Small intestine (tissue), 7 donors: ENCODE measurements around the gene FRMPD4. TPM values are rescaled to one million over a fixed set of nuclear protein-coding genes. Genes with fewer than 3 reads are reported as not detected.

Source experiments
- DNase-seq, 2 donors: peaks; one replicate each; pipeline versions ENCODE4 v3.0.0 to v3.0.0-alpha.2; 2013
- FAIRE-seq: peaks from 2 replicates; lab custom pipeline; 2012; peaks lifted over from hg19 to GRCh38; lab: Jason Lieb, UNC
- H3K27ac ChIP-seq, 3 donors: one replicate each; pipeline ENCODE4 v1.5.1; 2013; ENCODE audit warnings: low read length in 2 of 3, mild to moderate bottlenecking in 2 of 3, control low read depth in 1 of 3, inconsistent platforms in 1 of 3, low read depth in 1 of 3, moderate library complexity in 1 of 3
- H3K27me3 ChIP-seq, 3 donors: one replicate each; pipeline ENCODE4 v1.6.1; 2013; ENCODE audit warnings: low read length in 3 of 3, inconsistent platforms in 1 of 3; ENCODE audit not compliant: control insufficient read depth in 3 of 3, insufficient read depth in 3 of 3
- H3K36me3 ChIP-seq, 3 donors: one replicate each; pipeline ENCODE4 v1.6.1; 2013; ENCODE audit warnings: low read length in 3 of 3, inconsistent platforms in 1 of 3, low read depth in 1 of 3, mild to moderate bottlenecking in 1 of 3, moderate library complexity in 1 of 3; ENCODE audit not compliant: control insufficient read depth in 3 of 3, insufficient read depth in 2 of 3
- H3K4me1 ChIP-seq, 3 donors: one replicate each; pipeline ENCODE4 v1.6.1; 2013; ENCODE audit warnings: low read length in 2 of 3, inconsistent platforms in 1 of 3, low read depth in 1 of 3, mild to moderate bottlenecking in 1 of 3, moderate library complexity in 1 of 3; ENCODE audit not compliant: control insufficient read depth in 3 of 3, insufficient read depth in 2 of 3
- H3K4me3 ChIP-seq, 3 donors: one replicate each; pipeline ENCODE4 v1.5.1; 2013; ENCODE audit warnings: low read length in 3 of 3, control low read depth in 1 of 3, inconsistent platforms in 1 of 3, low read depth in 1 of 3, mild to moderate bottlenecking in 1 of 3, moderate library complexity in 1 of 3
- H3K9me3 ChIP-seq, 2 donors: one replicate each; pipeline ENCODE4 v1.6.1; 2013; ENCODE audit warnings: low read depth in 1 of 2, low read length in 1 of 2; ENCODE audit not compliant: control insufficient read depth in 2 of 2, insufficient read depth in 1 of 2
- WGBS, 3 donors: extraction: QIAGEN DNeasy Blood & Tissue Kit; methylation state at CpG; one replicate each; pipeline ENCODE4 v1.1.7; 2013; 5-methylcytosine and 5-hydroxymethylcytosine counted together
- polyA plus RNA-seq, 4 donors: library from polyadenylated mRNA; stranded (reverse) in 3 of 4; unstranded in 1 of 4; fragments of 200-250 nt in 3 of 4; fragments of 120-200 nt in 1 of 4; gene quantifications; one replicate each; pipeline versions ENCODE4 v1.2.1 to v1.2.3, GENCODE V29; 2013
- donor health status: healthy with polysubstance abuse.
- donor health status: control.
- donor health status: control.
- donor health status: Bipolar disorder and iron deficiency.
- donor health status: healthy.

FRMPD4 gene
- polyA plus RNA-seq, 4 donors = 0.04 to 0.21 TPM; not detected in 2

- H3K27ac ChIP-seq = no peak overlapping the region
- no peaks in the 10 kb centered on the region for H3K4me1 ChIP-seq
- DNase-seq (no peak), FAIRE-seq (no peak)
- H3K4me3 ChIP-seq = no peak overlapping the region
- WGBS, 3 donors = 87 to 98% (median 89%) methylated on average over 3 of the region's 3 CpGs
- no peaks in the 10 kb centered on the region for H3K27me3 ChIP-seq
- no peaks in the 10 kb centered on the region for H3K36me3 ChIP-seq
- no peaks in the 10 kb centered on the region for H3K9me3 ChIP-seq
These were observed 32.5 kb downstream of the FRMPD4 start for GRCh38 chrX:12170755-12171154.

- WGBS, 3 donors = 34 to 71% (median 51%) methylated on average over 2 of the region's 2 CpGs
- Histone ChIP-seq H3K4me3 (no peak overlapping the region), H3K9me3 (no peaks in the 10 kb centered on the region), H3K27ac (no peak overlapping the region), H3K4me1 (no peaks in the 10 kb centered on the region), H3K36me3 (no peaks in the 10 kb centered on the region), H3K27me3 (no peaks in the 10 kb centered on the region)
- DNase-seq (no peak), FAIRE-seq (no peak)
These were observed 36.1 kb downstream of the FRMPD4 start for GRCh38 chrX:12174358-12174757.

GRCh38 chrX:12197030-12197429 is 58.8 kb downstream of the FRMPD4 start:
- Histone ChIP-seq H3K27me3 (no peaks in the 10 kb centered on the region), H3K27ac (no peak overlapping the region), H3K9me3 (no peaks in the 10 kb centered on the region), H3K4me3 (no peak overlapping the region), H3K4me1 (no peaks in the 10 kb centered on the region), H3K36me3 (no peaks in the 10 kb centered on the region)
- WGBS, 3 donors = 72 to 85% (median 75%) methylated on average over 2 of the region's 2 CpGs
- DNase-seq (no peak), FAIRE-seq (no peak)

GRCh38 chrX:12206413-12206812 is 68.1 kb downstream of the FRMPD4 start:
- FAIRE-seq (no peak), DNase-seq (no peak)
- no peaks in the 10 kb centered on the region for H3K4me1 ChIP-seq
- no peaks in the 10 kb centered on the region for H3K27me3 ChIP-seq
- 56 to 92% (median 81%) methylated on average over 1 of the region's 1 CpG for WGBS, 3 donors
- no peak overlapping the region for H3K27ac ChIP-seq
- no peaks in the 10 kb centered on the region for H3K36me3 ChIP-seq
- no peak overlapping the region for H3K4me3 ChIP-seq
- H3K9me3 ChIP-seq = no peaks in the 10 kb centered on the region

- Histone ChIP-seq H3K27ac (no peak overlapping the region), H3K4me3 (no peak overlapping the region), H3K27me3 (no peaks in the 10 kb centered on the region), H3K4me1 (no peaks in the 10 kb centered on the region), H3K9me3 (no peaks in the 10 kb centered on the region), H3K36me3 (no peaks in the 10 kb centered on the region)
- DNase-seq = no peak
- no peak for FAIRE-seq
- WGBS, 3 donors = 73 to 78% (median 74%) methylated on average over 4 of the region's 4 CpGs
These were observed 72.0 kb downstream of the FRMPD4 start for GRCh38 chrX:12210196-12210815.

GRCh38 chrX:12210971-12211370 is 72.7 kb downstream of the FRMPD4 start:
- Histone ChIP-seq H3K4me3 (no peak overlapping the region), H3K27me3 (no peaks in the 10 kb centered on the region), H3K4me1 (no peaks in the 10 kb centered on the region), H3K27ac (no peak overlapping the region), H3K9me3 (no peaks in the 10 kb centered on the region), H3K36me3 (no peaks in the 10 kb centered on the region)
- no peak for DNase-seq
- no peak for FAIRE-seq
- 55 to 62% (median 58%) methylated on average over 3 of the region's 3 CpGs for WGBS, 3 donors

GRCh38 chrX:12223650-12224049 is 85.4 kb downstream of the FRMPD4 start:
- FAIRE-seq = no peak
- no peak overlapping the region for H3K4me3 ChIP-seq
- no peak for DNase-seq
- no peaks in the 10 kb centered on the region for H3K4me1 ChIP-seq
- no peaks in the 10 kb centered on the region for H3K9me3 ChIP-seq
- H3K27ac ChIP-seq = no peak overlapping the region
- 77 to 85% (median 82%) methylated on average over 4 of the region's 4 CpGs for WGBS, 3 donors
- H3K36me3 ChIP-seq = no peaks in the 10 kb centered on the region
- no peaks in the 10 kb centered on the region for H3K27me3 ChIP-seq

GRCh38 chrX:12225107-12225506 is 86.8 kb downstream of the FRMPD4 start:
- no peaks in the 10 kb centered on the region for H3K4me1 ChIP-seq
- FAIRE-seq (no peak), DNase-seq (no peak)
- no peaks in the 10 kb centered on the region for H3K36me3 ChIP-seq
- no peaks in the 10 kb centered on the region for H3K9me3 ChIP-seq
- no peak overlapping the region for H3K27ac ChIP-seq
- WGBS, 3 donors = 44 to 45% (median 44%) methylated on average over 1 of the region's 1 CpG
- no peaks in the 10 kb centered on the region for H3K27me3 ChIP-seq
- H3K4me3 ChIP-seq = no peak overlapping the region
